ENCODE results near the gene PLCL2.

PLCL2 gene

DNA sequence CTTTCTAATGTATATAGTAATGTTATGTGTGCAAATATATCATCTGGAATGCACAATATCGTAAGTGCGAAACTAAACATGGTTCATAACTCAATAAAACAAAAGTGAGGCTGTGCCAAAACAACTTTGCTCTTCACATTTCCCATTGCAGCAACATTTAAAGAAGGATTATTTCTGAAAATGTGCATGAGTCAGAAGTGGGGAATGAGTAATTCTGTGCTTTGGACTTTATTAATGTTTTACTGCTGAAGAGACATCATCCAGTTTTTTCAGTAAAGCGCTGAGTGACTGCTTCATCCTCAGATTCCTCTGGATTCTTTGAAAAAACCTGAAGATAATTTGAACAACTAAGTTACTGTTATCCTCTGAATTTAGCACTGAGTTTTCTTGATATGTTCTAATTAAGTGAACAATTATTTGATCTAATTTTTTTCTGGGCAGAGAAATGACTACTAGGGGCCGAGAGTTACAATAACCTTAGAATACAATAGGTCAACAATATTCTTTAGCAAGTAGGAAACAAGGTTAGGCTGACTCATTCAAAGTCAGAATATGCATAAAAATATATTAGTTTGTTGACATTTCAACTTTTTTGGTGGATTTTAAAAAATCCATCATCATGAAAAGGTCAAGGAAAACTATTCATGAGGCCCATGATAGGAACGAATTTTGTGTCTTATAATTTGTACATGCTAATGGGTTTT lies 20.0 kb upstream of the PLCL2 start:
- H3K36me3 ChIP-seq (ENCODE audit: control insufficient read depth in 1 of 2, insufficient read depth in 2 of 2, low read length in 2 of 2) = no peaks in the 10 kb centered on the region
- no peak overlapping the region for H3K4me3 ChIP-seq (ENCODE audit: low read depth in 1 of 2, low read length in 2 of 2)
- H3K4me1 ChIP-seq (ENCODE audit: control insufficient read depth in 1 of 2, insufficient read depth in 2 of 2, low read length in 2 of 2) = peaks cover 0 to 7% of the 10 kb centered on the region in 2 donors
- no peaks in the 10 kb centered on the region for H3K27me3 ChIP-seq (ENCODE audit: control insufficient read depth in 1 of 2, insufficient read depth in 2 of 2, low read length in 2 of 2)
- H3K9ac ChIP-seq (ENCODE audit: low read depth in 1 of 2, low read length in 2 of 2) = no peak overlapping the region
- no peaks in the 10 kb centered on the region for H3K9me3 ChIP-seq (ENCODE audit: control insufficient read depth in 1 of 2, low read length in 2 of 2)
- H3K27ac ChIP-seq (ENCODE audit: low read depth, low read length) = no peak overlapping the region

DNA sequence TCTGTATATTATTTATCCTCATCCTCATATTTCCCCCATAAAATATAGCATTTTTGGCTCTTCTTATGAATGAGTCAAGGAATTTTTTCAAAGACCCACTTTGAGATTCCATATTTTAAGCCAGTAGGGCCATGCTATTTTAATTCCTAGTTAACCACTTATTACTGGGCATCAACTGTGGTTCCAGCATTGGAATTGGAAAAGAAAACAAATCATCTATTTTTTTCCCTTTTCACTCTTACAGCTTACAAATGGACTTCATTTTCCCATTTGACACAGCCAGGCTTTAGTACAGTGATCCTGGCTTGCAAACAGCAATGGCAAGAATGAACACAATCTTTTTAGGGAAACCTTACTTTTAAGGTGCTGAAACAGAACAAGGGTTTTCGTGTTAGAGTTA lies 19.4 kb upstream of the PLCL2 start:
- Histone ChIP-seq H3K4me3 (ENCODE audit: low read depth in 1 of 2, low read length in 2 of 2) (no peak overlapping the region), H3K9ac (ENCODE audit: low read depth in 1 of 2, low read length in 2 of 2) (no peak overlapping the region), H3K9me3 (ENCODE audit: control insufficient read depth in 1 of 2, low read length in 2 of 2) (no peaks in the 10 kb centered on the region), H3K27me3 (ENCODE audit: control insufficient read depth in 1 of 2, insufficient read depth in 2 of 2, low read length in 2 of 2) (no peaks in the 10 kb centered on the region), H3K27ac (ENCODE audit: low read depth, low read length) (no peak overlapping the region), H3K4me1 (ENCODE audit: control insufficient read depth in 1 of 2, insufficient read depth in 2 of 2, low read length in 2 of 2) (peaks cover 0 to 7% of the 10 kb centered on the region in 2 donors), H3K36me3 (ENCODE audit: control insufficient read depth in 1 of 2, insufficient read depth in 2 of 2, low read length in 2 of 2) (no peaks in the 10 kb centered on the region)

DNA sequence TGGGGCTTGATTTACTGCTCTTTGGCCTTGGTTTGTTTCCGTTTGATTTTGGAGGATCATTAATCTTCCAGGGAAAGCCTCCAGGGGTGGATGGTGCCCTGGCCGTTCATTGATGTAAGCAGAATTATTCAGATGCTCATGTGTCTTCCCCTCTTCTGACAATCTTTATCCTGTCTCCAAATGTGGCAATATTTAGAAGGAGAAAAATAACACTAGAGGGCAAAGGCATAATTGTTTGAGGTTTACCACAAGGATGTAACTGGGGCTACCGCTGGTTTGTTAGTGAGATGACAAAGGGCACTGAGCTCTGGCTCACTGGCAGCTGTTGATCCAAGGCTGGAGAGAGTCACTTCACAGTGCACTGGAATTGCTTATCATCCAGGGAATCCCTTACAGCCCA lies 18.2 kb upstream of the PLCL2 start:
- Histone ChIP-seq H3K27ac (ENCODE audit: low read depth, low read length) (no peak overlapping the region), H3K4me3 (ENCODE audit: low read depth in 1 of 2, low read length in 2 of 2) (no peak overlapping the region), H3K9ac (ENCODE audit: low read depth in 1 of 2, low read length in 2 of 2) (no peak overlapping the region), H3K9me3 (ENCODE audit: control insufficient read depth in 1 of 2, low read length in 2 of 2) (no peaks in the 10 kb centered on the region), H3K4me1 (ENCODE audit: control insufficient read depth in 1 of 2, insufficient read depth in 2 of 2, low read length in 2 of 2) (peaks cover 0 to 7% of the 10 kb centered on the region in 2 donors), H3K27me3 (ENCODE audit: control insufficient read depth in 1 of 2, insufficient read depth in 2 of 2, low read length in 2 of 2) (no peaks in the 10 kb centered on the region), H3K36me3 (ENCODE audit: control insufficient read depth in 1 of 2, insufficient read depth in 2 of 2, low read length in 2 of 2) (no peaks in the 10 kb centered on the region)

DNA sequence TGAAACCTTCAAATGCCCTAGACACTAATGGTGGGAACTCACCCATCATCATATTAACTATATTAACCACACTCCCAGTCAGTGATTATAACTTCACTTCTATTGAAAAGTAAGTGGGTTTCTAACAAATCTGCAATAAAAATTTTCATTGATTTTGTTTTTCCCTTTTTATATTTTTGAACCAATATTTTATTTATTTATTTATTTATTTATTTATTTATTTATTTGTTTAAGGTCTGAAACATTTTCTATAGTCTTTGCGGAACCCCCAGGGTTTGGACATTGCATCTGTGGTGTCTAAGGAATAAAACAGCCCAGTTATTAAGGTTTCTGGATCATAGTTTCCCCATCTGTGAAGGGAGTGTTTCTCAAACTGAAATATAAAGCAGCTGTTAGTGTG lies 16.2 kb upstream of the PLCL2 start:
- Histone ChIP-seq H3K27ac (ENCODE audit: low read depth, low read length) (no peak overlapping the region), H3K9ac (ENCODE audit: low read depth in 1 of 2, low read length in 2 of 2) (no peak overlapping the region), H3K4me3 (ENCODE audit: low read depth in 1 of 2, low read length in 2 of 2) (no peak overlapping the region), H3K4me1 (ENCODE audit: control insufficient read depth in 1 of 2, insufficient read depth in 2 of 2, low read length in 2 of 2) (peaks cover 0 to 7% of the 10 kb centered on the region in 2 donors), H3K27me3 (ENCODE audit: control insufficient read depth in 1 of 2, insufficient read depth in 2 of 2, low read length in 2 of 2) (no peaks in the 10 kb centered on the region), H3K36me3 (ENCODE audit: control insufficient read depth in 1 of 2, insufficient read depth in 2 of 2, low read length in 2 of 2) (no peaks in the 10 kb centered on the region), H3K9me3 (ENCODE audit: control insufficient read depth in 1 of 2, low read length in 2 of 2) (no peaks in the 10 kb centered on the region)

DNA sequence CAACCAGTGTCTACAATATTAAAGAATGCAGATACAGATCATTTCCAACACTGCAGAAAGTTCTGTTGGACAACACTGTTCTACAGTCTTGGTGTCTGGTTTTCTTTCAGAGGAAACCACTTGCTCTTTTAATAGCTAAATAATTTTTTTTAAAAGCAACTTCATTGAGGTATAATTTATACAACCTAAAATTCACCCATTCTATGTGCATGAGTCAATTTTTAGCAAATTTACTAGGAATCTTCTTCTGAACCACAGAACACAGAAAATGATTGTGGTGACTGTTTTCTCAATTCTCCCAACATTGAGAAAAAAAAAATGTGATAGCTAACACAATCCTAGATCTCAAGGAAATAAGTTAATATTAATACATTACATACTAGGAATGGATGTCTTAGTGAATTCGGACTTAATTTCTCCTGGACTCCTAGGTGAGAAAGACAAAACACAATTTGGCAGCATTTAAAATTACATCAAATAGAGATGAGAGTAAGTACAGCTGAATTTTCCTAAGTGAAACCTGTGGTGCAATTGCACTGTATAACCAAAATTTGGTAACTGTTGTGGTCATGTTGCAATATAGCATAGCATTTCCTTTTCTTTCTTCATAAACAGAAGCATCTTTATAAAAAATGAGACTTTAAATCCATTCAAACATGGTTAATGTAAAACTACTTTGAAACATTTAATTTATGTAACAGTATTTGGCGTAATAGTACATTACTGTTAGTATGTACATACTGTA lies 15.3 kb upstream of the PLCL2 start:
- Histone ChIP-seq H3K9ac (ENCODE audit: low read depth in 1 of 2, low read length in 2 of 2) (no peak overlapping the region), H3K4me3 (ENCODE audit: low read depth in 1 of 2, low read length in 2 of 2) (no peak overlapping the region), H3K27me3 (ENCODE audit: control insufficient read depth in 1 of 2, insufficient read depth in 2 of 2, low read length in 2 of 2) (no peaks in the 10 kb centered on the region), H3K27ac (ENCODE audit: low read depth, low read length) (no peak overlapping the region), H3K9me3 (ENCODE audit: control insufficient read depth in 1 of 2, low read length in 2 of 2) (no peaks in the 10 kb centered on the region), H3K36me3 (ENCODE audit: control insufficient read depth in 1 of 2, insufficient read depth in 2 of 2, low read length in 2 of 2) (no peaks in the 10 kb centered on the region), H3K4me1 (ENCODE audit: control insufficient read depth in 1 of 2, insufficient read depth in 2 of 2, low read length in 2 of 2) (peaks cover 0 to 3% of the 10 kb centered on the region in 2 donors)

DNA sequence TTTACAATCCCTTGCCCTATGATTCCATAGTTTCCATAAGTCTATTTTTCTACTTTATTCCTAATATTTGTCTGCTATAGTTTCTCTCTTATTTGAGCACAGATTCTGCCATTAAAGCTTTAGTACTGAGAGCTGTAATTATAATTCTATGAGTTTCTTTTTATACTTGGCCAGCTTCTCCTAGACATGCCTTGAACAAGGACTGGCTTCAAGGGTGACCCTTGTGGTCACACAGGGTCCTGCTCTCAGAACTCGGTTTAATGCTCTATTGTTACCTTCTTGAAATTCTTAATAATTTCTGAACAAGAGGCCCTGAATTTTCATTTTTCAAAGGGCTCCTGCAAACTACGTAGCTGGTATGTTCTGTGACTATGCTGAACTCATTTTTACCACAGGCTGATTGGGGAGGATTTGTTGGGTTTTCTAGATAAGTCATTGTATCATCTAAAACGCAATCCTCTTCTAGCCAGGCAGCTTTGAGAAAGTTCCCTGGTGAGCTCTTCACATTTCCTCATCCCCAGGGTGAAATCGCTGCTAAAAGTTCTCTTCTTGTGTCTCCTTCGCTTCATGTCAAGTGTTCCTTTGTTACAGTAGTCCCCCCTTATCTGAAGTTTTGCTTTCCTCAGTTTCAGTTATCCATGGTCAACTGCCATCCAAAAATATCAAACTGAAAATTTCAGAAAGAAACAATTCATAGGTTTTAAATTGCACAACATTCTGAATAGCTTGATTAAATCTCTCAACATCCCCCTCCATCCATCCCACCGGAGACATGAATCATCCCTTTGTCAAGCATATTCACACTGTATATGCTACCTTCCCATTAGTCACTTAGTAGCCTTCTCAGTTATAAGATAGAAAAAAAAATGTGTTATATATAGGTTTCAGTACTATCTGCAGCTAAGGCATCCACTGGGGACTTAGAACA lies 12.6 kb upstream of the PLCL2 start:
- H3K4me1 ChIP-seq (ENCODE audit: control insufficient read depth in 1 of 2, insufficient read depth in 2 of 2, low read length in 2 of 2) = no peaks in the 10 kb centered on the region
- H3K27me3 ChIP-seq (ENCODE audit: control insufficient read depth in 1 of 2, insufficient read depth in 2 of 2, low read length in 2 of 2) = no peaks in the 10 kb centered on the region
- no peak overlapping the region for H3K9ac ChIP-seq (ENCODE audit: low read depth in 1 of 2, low read length in 2 of 2)
- no peaks in the 10 kb centered on the region for H3K9me3 ChIP-seq (ENCODE audit: control insufficient read depth in 1 of 2, low read length in 2 of 2)
- no peak overlapping the region for H3K27ac ChIP-seq (ENCODE audit: low read depth, low read length)
- H3K4me3 ChIP-seq (ENCODE audit: low read depth in 1 of 2, low read length in 2 of 2) = no peak overlapping the region
- no peaks in the 10 kb centered on the region for H3K36me3 ChIP-seq (ENCODE audit: control insufficient read depth in 1 of 2, insufficient read depth in 2 of 2, low read length in 2 of 2)

DNA sequence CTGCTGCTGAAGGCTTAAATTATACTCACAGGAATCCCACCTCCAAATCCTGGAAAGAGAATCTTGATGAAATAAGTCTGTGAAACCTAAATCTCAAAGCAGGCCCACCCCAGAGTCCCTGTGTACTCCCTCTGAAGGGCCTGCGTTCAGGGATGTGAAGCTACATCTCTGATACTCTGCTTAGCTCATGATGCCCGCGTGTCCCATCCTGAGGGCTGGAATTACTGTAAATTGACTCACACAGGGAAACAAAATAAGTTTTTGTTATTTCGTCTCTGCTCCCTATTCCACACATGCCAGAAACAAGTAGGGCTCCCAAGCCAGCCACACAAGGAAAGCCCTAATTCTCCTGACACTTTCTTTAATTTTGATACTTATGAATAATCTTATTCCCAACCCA lies 10.9 kb upstream of the PLCL2 start:
- Histone ChIP-seq H3K27me3 (ENCODE audit: control insufficient read depth in 1 of 2, insufficient read depth in 2 of 2, low read length in 2 of 2) (no peaks in the 10 kb centered on the region), H3K27ac (ENCODE audit: low read depth, low read length) (no peak overlapping the region), H3K36me3 (ENCODE audit: control insufficient read depth in 1 of 2, insufficient read depth in 2 of 2, low read length in 2 of 2) (no peaks in the 10 kb centered on the region), H3K4me1 (ENCODE audit: control insufficient read depth in 1 of 2, insufficient read depth in 2 of 2, low read length in 2 of 2) (peaks cover 0 to 5% of the 10 kb centered on the region in 2 donors), H3K9me3 (ENCODE audit: control insufficient read depth in 1 of 2, low read length in 2 of 2) (no peaks in the 10 kb centered on the region), H3K4me3 (ENCODE audit: low read depth in 1 of 2, low read length in 2 of 2) (no peak overlapping the region), H3K9ac (ENCODE audit: low read depth in 1 of 2, low read length in 2 of 2) (no peak overlapping the region)

DNA sequence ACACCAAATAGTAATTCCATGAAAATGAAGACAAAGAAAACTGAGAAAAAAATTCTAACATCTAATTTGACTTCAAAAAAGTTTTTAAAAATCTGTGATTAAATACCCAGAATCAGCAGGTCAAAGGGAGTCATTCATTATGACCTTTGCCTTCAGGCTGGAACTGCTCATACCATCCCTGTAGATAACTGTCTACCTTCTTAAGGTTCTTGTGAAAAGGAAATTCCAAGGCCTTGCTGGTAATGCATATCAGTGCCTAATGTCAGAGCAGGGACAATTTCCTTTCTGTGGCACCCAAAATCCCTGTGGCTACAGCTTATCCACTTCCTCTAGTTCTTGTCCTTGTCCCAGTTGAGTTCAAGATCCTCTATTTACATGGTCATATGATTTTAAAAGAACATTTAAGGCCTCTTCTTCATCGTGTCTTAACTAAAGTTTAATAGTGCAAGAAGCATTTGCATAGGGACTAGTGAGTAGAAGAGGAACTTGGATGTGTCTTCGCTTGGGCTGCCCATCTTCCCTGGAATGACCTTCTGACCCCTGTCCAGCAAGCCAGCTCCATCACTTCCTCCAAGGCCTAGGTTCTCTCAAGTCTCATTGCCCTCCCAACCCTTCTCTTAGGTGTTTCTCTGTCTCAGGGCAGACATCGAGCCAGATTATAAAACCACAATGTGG lies 8.7 kb upstream of the PLCL2 start:
- no peak overlapping the region for H3K9ac ChIP-seq (ENCODE audit: low read depth in 1 of 2, low read length in 2 of 2)
- H3K27ac ChIP-seq (ENCODE audit: low read depth, low read length) = no peak overlapping the region
- no peaks in the 10 kb centered on the region for H3K9me3 ChIP-seq (ENCODE audit: control insufficient read depth in 1 of 2, low read length in 2 of 2)
- no peak overlapping the region for H3K4me3 ChIP-seq (ENCODE audit: low read depth in 1 of 2, low read length in 2 of 2)
- H3K4me1 ChIP-seq (ENCODE audit: control insufficient read depth in 1 of 2, insufficient read depth in 2 of 2, low read length in 2 of 2) = peaks cover 0 to 5% of the 10 kb centered on the region in 2 donors
- H3K27me3 ChIP-seq (ENCODE audit: control insufficient read depth in 1 of 2, insufficient read depth in 2 of 2, low read length in 2 of 2) = no peaks in the 10 kb centered on the region
- no peaks in the 10 kb centered on the region for H3K36me3 ChIP-seq (ENCODE audit: control insufficient read depth in 1 of 2, insufficient read depth in 2 of 2, low read length in 2 of 2)

DNA sequence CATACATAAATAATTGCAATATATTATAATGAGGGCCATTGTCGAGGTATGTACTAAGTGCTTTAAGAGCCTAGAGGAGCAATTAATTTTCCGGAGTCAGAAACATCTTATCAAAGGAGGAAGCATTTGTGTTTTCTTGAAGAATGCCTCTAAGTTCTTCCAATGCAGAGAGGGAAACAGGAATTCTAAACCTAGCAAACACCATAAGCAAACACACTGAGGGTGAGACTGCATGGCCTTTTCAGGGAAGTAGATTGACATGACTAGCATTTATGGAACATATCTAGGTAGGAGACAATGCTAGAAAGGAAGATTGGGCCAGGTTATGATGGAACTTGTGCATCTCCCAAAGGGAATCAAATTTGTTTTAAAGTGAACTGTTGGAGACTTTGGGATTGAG lies 7.2 kb upstream of the PLCL2 start:
- no peaks in the 10 kb centered on the region for H3K27me3 ChIP-seq (ENCODE audit: control insufficient read depth in 1 of 2, insufficient read depth in 2 of 2, low read length in 2 of 2)
- H3K4me1 ChIP-seq (ENCODE audit: control insufficient read depth in 1 of 2, insufficient read depth in 2 of 2, low read length in 2 of 2) = peaks cover 0 to 5% of the 10 kb centered on the region in 2 donors
- no peaks in the 10 kb centered on the region for H3K36me3 ChIP-seq (ENCODE audit: control insufficient read depth in 1 of 2, insufficient read depth in 2 of 2, low read length in 2 of 2)
- H3K4me3 ChIP-seq (ENCODE audit: low read depth in 1 of 2, low read length in 2 of 2) = no peak overlapping the region
- no peaks in the 10 kb centered on the region for H3K9me3 ChIP-seq (ENCODE audit: control insufficient read depth in 1 of 2, low read length in 2 of 2)
- H3K27ac ChIP-seq (ENCODE audit: low read depth, low read length) = no peak overlapping the region
- no peak overlapping the region for H3K9ac ChIP-seq (ENCODE audit: low read depth in 1 of 2, low read length in 2 of 2)
